Upper lobe of left lung (tissue), 6 donors: ENCODE data around the gene ELP1. TPM values are rescaled to one million over a fixed set of nuclear protein-coding genes. Genes with fewer than 3 reads are reported as not detected.

Experiments
- ATAC-seq, 2 donors: fragments of 200-7000 bp; cut with Tn5 transposase; one replicate each; pipeline ENCODE4 v1.9.1; 2022; ENCODE audit warnings: mild to moderate bottlenecking in 2 of 2, moderate library complexity in 2 of 2; ENCODE audit not compliant: low FRiP score in 2 of 2
- DNase-seq, 2 donors: peaks; one replicate each; pipeline ENCODE4 v3.0.0-alpha.2; 2019 to 2020
- H3K27ac ChIP-seq, 4 donors: fragments of 200-600 bp; sonication (generic); one replicate each; pipeline ENCODE4 v1.5.1; 2016 to 2019
- H3K27me3 ChIP-seq, 4 donors: fragments of 200-600 bp; sonication (generic); one replicate each; pipeline ENCODE4 v1.5.1; 2017 to 2019
- H3K36me3 ChIP-seq, 4 donors: fragments of 200-600 bp; sonication (generic); one replicate each; pipeline ENCODE4 v1.5.1; 2016 to 2019
- H3K4me1 ChIP-seq, 4 donors: fragments of 200-600 bp; sonication (generic); one replicate each; pipeline ENCODE4 v1.5.1; 2018 to 2019
- H3K4me3 ChIP-seq, 4 donors: fragments of 200-600 bp; sonication (generic); one replicate each; pipeline ENCODE4 v1.5.1; 2017 to 2019; ENCODE audit warnings: mild to moderate bottlenecking in 2 of 4, moderate library complexity in 1 of 4
- H3K9me3 ChIP-seq, 4 donors: fragments of 200-600 bp; sonication (generic); one replicate each; pipeline ENCODE4 v1.5.1; 2018 to 2019
- CTCF ChIP-seq, 6 experiments: fragments of 450-650 bp in 4 of 6; fragments of 200-600 bp in 2 of 6; sonication (generic) in 2 of 6; IDR thresholded peaks; one replicate each; pipeline ENCODE4 v1.5.1; 2016 to 2019; ENCODE audit warnings: antibody characterized with exemption in 6 of 6
- EP300 ChIP-seq, 4 donors: sonication (generic); formaldehyde crosslinking; IDR thresholded peaks; one replicate each; pipeline ENCODE4 v1.5.1; 2017; ENCODE audit warnings: antibody characterized with exemption in 4 of 4, control low read depth in 2 of 4
- POLR2A ChIP-seq, 4 donors: fragments of 450-650 bp; IDR thresholded peaks; one replicate each; pipeline ENCODE4 v1.5.1; 2016 to 2017; ENCODE audit warnings: antibody characterized with exemption in 4 of 4, mild to moderate bottlenecking in 2 of 4
- POLR2AphosphoS5 ChIP-seq, 2 donors: sonication (generic); formaldehyde crosslinking; IDR thresholded peaks; one replicate each; pipeline ENCODE4 v1.5.1; 2017; ENCODE audit warnings: antibody characterized with exemption in 2 of 2
- WGBS, 2 donors: methylation state at CpG; one replicate each; pipeline ENCODE4 v1.1.5; 2017 to 2018; 5-methylcytosine and 5-hydroxymethylcytosine counted together
- total RNA-seq, 6 donors: library from RNA; depleted of rRNA in 4 of 6; stranded (reverse); fragments of >200 nt in 4 of 6; gene quantifications; one replicate each; pipeline versions ENCODE4 v1.1.0 to v1.2.1, GENCODE V29; 2016 to 2021
- donor health status: DM: no; HTN: no; CAD: no; lungs with moderate emphysema.
- donor health status: DM: no; HTN: yes; CAD: no; lungs with severe emphysema.

ELP1 gene
- total RNA-seq, 6 donors from 2014 or later: 11.3 to 55.4 (median 18.5) TPM

GRCh38 chr9:108883085-108883484 is 50.8 kb downstream of the ELP1 start:
- H3K4me1 ChIP-seq: peaks cover 0 to 8% (median 3%) of the 10 kb centered on the region in 4 donors
- no peak for TF ChIP-seq EP300 (IDR thresholded peaks at IDR 0.05)
- no peak for TF ChIP-seq POLR2A (IDR thresholded peaks at IDR 0.05)
- TF ChIP-seq POLR2AphosphoS5 (IDR thresholded peaks at IDR 0.05): no peak
- TF ChIP-seq CTCF (IDR thresholded peaks at IDR 0.05): no peak
- peaks cover 7 to 64% (median 25%) of the 10 kb centered on the region in 4 donors for H3K36me3 ChIP-seq
- DNase-seq (no peak), ATAC-seq (no peak)
- no peak overlapping the region for H3K27ac ChIP-seq
- no peaks in the 10 kb centered on the region for H3K9me3 ChIP-seq
- no peaks in the 10 kb centered on the region for H3K27me3 ChIP-seq
- WGBS, 2 donors: 95 to 99% methylated on average over 3 of the region's 3 CpGs
- H3K4me3 ChIP-seq: no peak overlapping the region

- H3K36me3 ChIP-seq: peaks cover 13 to 64% (median 30%) of the 10 kb centered on the region in 4 donors
- H3K27me3 ChIP-seq: no peaks in the 10 kb centered on the region
- TF ChIP-seq EP300 (IDR thresholded peaks at IDR 0.05): no peak
- TF ChIP-seq POLR2A (IDR thresholded peaks at IDR 0.05): no peak
- TF ChIP-seq POLR2AphosphoS5 (IDR thresholded peaks at IDR 0.05): no peak
- TF ChIP-seq CTCF (IDR thresholded peaks at IDR 0.05): no peak
- H3K4me3 ChIP-seq: no peak overlapping the region
- H3K9me3 ChIP-seq: no peaks in the 10 kb centered on the region
- DNase-seq (no peak), ATAC-seq (no peak)
- 96 to 99% methylated on average over 6 of the region's 6 CpGs for WGBS, 2 donors
- H3K27ac ChIP-seq: no peak overlapping the region
- H3K4me1 ChIP-seq: peaks cover 0 to 8% (median 3%) of the 10 kb centered on the region in 4 donors
Observed at GRCh38 chr9:108882052-108882888, 51.7 kb downstream of the ELP1 start.

GRCh38 chr9:108880738-108881316 is 53.1 kb downstream of the ELP1 start:
- H3K4me3 ChIP-seq: no peak overlapping the region
- no peaks in the 10 kb centered on the region for H3K27me3 ChIP-seq
- WGBS, 2 donors: 76 to 85% methylated on average over 3 of the region's 3 CpGs
- peaks cover 13 to 73% (median 42%) of the 10 kb centered on the region in 4 donors for H3K36me3 ChIP-seq
- H3K4me1 ChIP-seq: peaks cover 0 to 3% (median 1%) of the 10 kb centered on the region in 4 donors
- no peak overlapping the region for H3K27ac ChIP-seq
- ATAC-seq (no peak), DNase-seq (no peak)
- TF ChIP-seq EP300 (IDR thresholded peaks at IDR 0.05) (no peak), POLR2AphosphoS5 (IDR thresholded peaks at IDR 0.05) (no peak), CTCF (IDR thresholded peaks at IDR 0.05) (no peak), POLR2A (IDR thresholded peaks at IDR 0.05) (no peak)
- no peaks in the 10 kb centered on the region for H3K9me3 ChIP-seq

GRCh38 chr9:108877524-108877923 is 56.4 kb downstream of the ELP1 start:
- H3K4me3 ChIP-seq: no peak overlapping the region
- ATAC-seq (no peak), DNase-seq (no peak)
- H3K27me3 ChIP-seq: no peaks in the 10 kb centered on the region
- no peaks in the 10 kb centered on the region for H3K9me3 ChIP-seq
- peaks cover 13 to 95% (median 63%) of the 10 kb centered on the region in 4 donors for H3K36me3 ChIP-seq
- 90 to 91% methylated on average over 2 of the region's 2 CpGs for WGBS, 2 donors
- no peak for TF ChIP-seq CTCF (IDR thresholded peaks at IDR 0.05)
- TF ChIP-seq POLR2AphosphoS5 (IDR thresholded peaks at IDR 0.05): no peak
- TF ChIP-seq EP300 (IDR thresholded peaks at IDR 0.05): no peak
- TF ChIP-seq POLR2A (IDR thresholded peaks at IDR 0.05): no peak
- H3K27ac ChIP-seq: no peak overlapping the region
- H3K4me1 ChIP-seq: no peaks in the 10 kb centered on the region
